ENCODE data around the gene ROBO2. TPM values are rescaled to one million over a fixed set of nuclear protein-coding genes. Genes with fewer than 3 reads are reported as not detected.

The ROBO2 gene
- polyA plus RNA-seq, 1 of the 3 experiments (the other 2 are of a cell fraction), result not detected

DNA sequence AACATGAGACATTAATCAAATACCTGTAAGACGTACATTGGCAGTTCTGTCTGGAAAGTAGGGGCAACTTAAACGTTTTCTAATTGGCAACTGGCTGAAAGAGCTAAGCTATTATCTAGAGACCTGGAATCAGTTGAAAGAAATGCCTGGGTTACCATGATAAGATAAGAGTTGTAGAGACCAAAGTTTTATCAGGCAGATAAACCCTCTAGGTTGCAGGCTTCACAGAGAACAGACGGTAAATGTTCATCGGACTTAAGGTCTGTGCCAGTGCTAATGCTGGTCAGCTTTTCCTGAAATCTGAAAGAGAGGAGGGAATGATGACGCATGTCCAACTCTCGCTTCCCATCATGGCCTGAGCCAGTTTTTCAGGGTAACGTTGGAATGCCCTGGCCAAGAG, 196.2 kb downstream of the ROBO2 start:
- no peaks in the 10 kb centered on the region for H3K9me2 ChIP-seq
- no peak overlapping the region for H3K4me3 ChIP-seq (ENCODE audit: low read depth in 2 of 2, low read length in 1 of 2)
- ChIA-PET POLR2A (no interaction called here), CTCF (no interaction called here)
- H3K9me3 ChIP-seq, result no peaks in the 10 kb centered on the region
- H3K9ac ChIP-seq, result no peak overlapping the region
- H3K4me1 ChIP-seq (ENCODE audit: control insufficient read depth in 1 of 2, insufficient read depth in 2 of 2, low read depth in 1 of 2, low read length in 1 of 2), result no peaks in the 10 kb centered on the region; a peak in 1 of 4 replicates
- no peaks in the 10 kb centered on the region for H3F3A ChIP-seq (replicated peaks; ENCODE audit: insufficient read depth)
- TF ChIP-seq TAF1 (IDR thresholded peaks at IDR 0.05; ENCODE audit: borderline replicate concordance, low read depth, low read length), result no peak
- no peak for TF ChIP-seq FOSL2 (IDR thresholded peaks at IDR 0.05; ENCODE audit: borderline replicate concordance, low read depth)
- no peak for DNase-seq
- no peaks in the 10 kb centered on the region for H3K36me3 ChIP-seq (replicated peaks in 1 of 2; ENCODE audit: control insufficient read depth in 1 of 2, insufficient read depth in 2 of 2, low read length in 1 of 2)
- H4K20me1 ChIP-seq (ENCODE audit: insufficient read depth), result no peaks in the 10 kb centered on the region
- 53% methylated on average over 7 of the region's 7 CpGs for WGBS (ENCODE audit: low lambda C conversion rate)
- H3K79me2 ChIP-seq (ENCODE audit: insufficient read depth), result no peaks in the 10 kb centered on the region
- no peak overlapping the region for H3K27ac ChIP-seq (ENCODE audit: low read depth in 2 of 2, low read length in 1 of 2)
- no peak overlapping the region for H3K4me2 ChIP-seq
- H3K27me3 ChIP-seq (ENCODE audit: insufficient read depth), result no peaks in the 10 kb centered on the region
- H2AFZ ChIP-seq (ENCODE audit: low read depth), result no peak overlapping the region

DNA sequence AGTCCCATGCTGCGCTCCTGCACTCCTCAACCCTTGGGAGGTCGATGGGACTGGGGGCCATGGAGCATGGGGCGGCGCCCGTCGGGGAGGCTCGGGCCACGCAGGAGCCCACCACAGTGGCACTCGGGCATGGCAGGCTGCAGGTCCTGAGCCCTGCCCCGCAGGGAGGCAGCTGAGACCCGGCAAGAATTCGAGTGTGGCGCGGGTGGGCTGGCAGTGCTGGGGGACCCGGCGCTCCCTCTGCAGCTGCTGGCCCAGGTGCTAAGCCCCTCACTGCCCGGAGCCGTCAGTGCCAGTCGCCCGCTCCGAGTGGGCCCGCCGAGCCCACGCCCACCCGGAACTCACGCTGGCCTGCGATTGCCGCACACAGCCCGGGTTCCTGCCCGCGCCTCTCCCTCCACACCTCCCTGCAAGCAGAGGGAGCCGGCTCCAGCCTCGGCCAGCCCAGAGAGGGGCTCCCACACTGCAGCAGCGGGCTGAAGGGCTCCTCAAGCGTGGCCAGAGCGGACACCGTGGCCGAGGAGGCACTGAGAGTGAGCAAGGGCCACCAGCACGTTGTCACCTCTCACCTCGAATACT, 200.3 kb downstream of the ROBO2 start:
- no peak for TF ChIP-seq CHD2 (IDR thresholded peaks at IDR 0.05; ENCODE audit: low read length, partially characterized antibody)
- no peak for TF ChIP-seq TEAD4 (IDR thresholded peaks at IDR 0.05; ENCODE audit: borderline replicate concordance, insufficient read depth)
- no peak for TF ChIP-seq MXI1 (IDR thresholded peaks at IDR 0.05; ENCODE audit: low read depth, low read length)
- no peak for TF ChIP-seq FOSL2 (IDR thresholded peaks at IDR 0.05; ENCODE audit: borderline replicate concordance, low read depth)
- TF ChIP-seq POLR2AphosphoS5 (IDR thresholded peaks at IDR 0.05; ENCODE audit: low read depth, low read length), result no peak
- no peaks in the 10 kb centered on the region; a peak in 1 of 4 replicates for H3K4me1 ChIP-seq (ENCODE audit: control insufficient read depth in 1 of 2, insufficient read depth in 2 of 2, low read depth in 1 of 2, low read length in 1 of 2)
- ChIA-PET CTCF (interaction anchor here (1.8 kb wide), 1 partner anchor 81 kb away, joined by 4 read pairs; no protein-coding TSS in a partner anchor), POLR2A (no interaction called here)
- H3K9ac ChIP-seq, result no peak overlapping the region
- no peak for DNase-seq
- no peaks in the 10 kb centered on the region for H3K9me2 ChIP-seq
- no peak overlapping the region for H3K4me2 ChIP-seq
- no peaks in the 10 kb centered on the region for H3F3A ChIP-seq (replicated peaks; ENCODE audit: insufficient read depth)
- no peaks in the 10 kb centered on the region for H3K79me2 ChIP-seq (ENCODE audit: insufficient read depth)
- no peaks in the 10 kb centered on the region for H3K27me3 ChIP-seq (ENCODE audit: insufficient read depth)
- WGBS (ENCODE audit: low lambda C conversion rate), result 56% methylated on average over 28 of the region's 40 CpGs
- H2AFZ ChIP-seq (ENCODE audit: low read depth), result no peak overlapping the region
- H3K9me3 ChIP-seq, result no peaks in the 10 kb centered on the region
- H3K36me3 ChIP-seq (replicated peaks in 1 of 2; ENCODE audit: control insufficient read depth in 1 of 2, insufficient read depth in 2 of 2, low read length in 1 of 2), result no peaks in the 10 kb centered on the region
- no peak overlapping the region for H3K4me3 ChIP-seq (ENCODE audit: low read depth in 2 of 2, low read length in 1 of 2)
- H3K27ac ChIP-seq (ENCODE audit: low read depth in 2 of 2, low read length in 1 of 2), result no peak overlapping the region
- H4K20me1 ChIP-seq (ENCODE audit: insufficient read depth), result no peaks in the 10 kb centered on the region

DNA sequence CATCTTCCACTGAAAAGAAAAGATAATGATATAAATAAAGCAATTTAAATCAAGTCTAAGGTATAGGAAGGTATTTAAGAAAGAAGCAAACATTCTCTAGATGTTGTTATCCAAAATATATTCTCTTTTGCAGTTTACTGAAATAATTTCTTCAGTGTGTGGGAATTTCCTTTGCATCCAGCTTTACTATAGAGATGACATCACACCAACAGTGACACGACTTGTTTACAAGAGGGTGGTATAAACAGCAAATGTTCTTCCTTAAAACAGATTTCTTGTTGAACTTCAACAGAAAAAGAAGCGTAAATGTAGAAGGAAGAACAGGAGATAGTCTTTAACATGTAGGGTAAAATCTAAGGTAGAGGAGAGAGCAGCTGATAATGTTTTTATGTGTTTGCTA, 202.5 kb downstream of the ROBO2 start:
- Histone ChIP-seq H3K9me2 (no peaks in the 10 kb centered on the region), H3K27ac (ENCODE audit: low read depth in 2 of 2, low read length in 1 of 2) (no peak overlapping the region), H3K79me2 (ENCODE audit: insufficient read depth) (no peaks in the 10 kb centered on the region), H3K9ac (no peak overlapping the region), H3K36me3 (replicated peaks in 1 of 2; ENCODE audit: control insufficient read depth in 1 of 2, insufficient read depth in 2 of 2, low read length in 1 of 2) (no peaks in the 10 kb centered on the region), H3K27me3 (ENCODE audit: insufficient read depth) (no peaks in the 10 kb centered on the region), H4K20me1 (ENCODE audit: insufficient read depth) (no peaks in the 10 kb centered on the region), H3K4me2 (no peak overlapping the region), H3F3A (replicated peaks; ENCODE audit: insufficient read depth) (no peaks in the 10 kb centered on the region), H3K9me3 (no peaks in the 10 kb centered on the region), H3K4me3 (ENCODE audit: low read depth in 2 of 2, low read length in 1 of 2) (no peak overlapping the region), H2AFZ (ENCODE audit: low read depth) (no peak overlapping the region), H3K4me1 (ENCODE audit: control insufficient read depth in 1 of 2, insufficient read depth in 2 of 2, low read depth in 1 of 2, low read length in 1 of 2) (no peaks in the 10 kb centered on the region)
- no peak for DNase-seq
- POLR2A ChIA-PET, result no interaction called here
- 19% methylated on average over 2 of the region's 2 CpGs for WGBS (ENCODE audit: low lambda C conversion rate)
- CTCF ChIA-PET, result interaction anchor here (0.6 to 1.3 kb wide), 2 partner anchors 13 to 644 kb away, joined by 3 read pairs; no protein-coding TSS in a partner anchor
- TF ChIP-seq NRF1 (IDR thresholded peaks at IDR 0.05; ENCODE audit: low read depth, low read length) (no peak), RFX5 (IDR thresholded peaks at IDR 0.05; ENCODE audit: low read length) (no peak), MXI1 (IDR thresholded peaks at IDR 0.05; ENCODE audit: low read depth, low read length) (no peak), RXRA (IDR thresholded peaks at IDR 0.05; ENCODE audit: borderline replicate concordance, low read depth) (no peak), GATA2 (CRISPR knock-in tag; IDR thresholded peaks at IDR 0.05) (no peak)
- TF ChIP-seq, protein P1, sequence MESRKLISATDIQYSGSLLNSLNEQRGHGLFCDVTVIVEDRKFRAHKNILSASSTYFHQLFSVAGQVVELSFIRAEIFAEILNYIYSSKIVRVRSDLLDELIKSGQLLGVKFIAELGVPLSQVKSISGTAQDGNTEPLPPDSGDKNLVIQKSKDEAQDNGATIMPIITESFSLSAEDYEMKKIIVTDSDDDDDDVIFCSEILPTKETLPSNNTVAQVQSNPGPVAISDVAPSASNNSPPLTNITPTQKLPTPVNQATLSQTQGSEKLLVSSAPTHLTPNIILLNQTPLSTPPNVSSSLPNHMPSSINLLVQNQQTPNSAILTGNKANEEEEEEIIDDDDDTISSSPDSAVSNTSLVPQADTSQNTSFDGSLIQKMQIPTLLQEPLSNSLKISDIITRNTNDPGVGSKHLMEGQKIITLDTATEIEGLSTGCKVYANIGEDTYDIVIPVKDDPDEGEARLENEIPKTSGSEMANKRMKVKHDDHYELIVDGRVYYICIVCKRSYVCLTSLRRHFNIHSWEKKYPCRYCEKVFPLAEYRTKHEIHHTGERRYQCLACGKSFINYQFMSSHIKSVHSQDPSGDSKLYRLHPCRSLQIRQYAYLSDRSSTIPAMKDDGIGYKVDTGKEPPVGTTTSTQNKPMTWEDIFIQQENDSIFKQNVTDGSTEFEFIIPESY (IDR thresholded peaks at IDR 0.05; ENCODE audit: borderline replicate concordance, low read depth), result no peak
- TF ChIP-seq, protein P2, sequence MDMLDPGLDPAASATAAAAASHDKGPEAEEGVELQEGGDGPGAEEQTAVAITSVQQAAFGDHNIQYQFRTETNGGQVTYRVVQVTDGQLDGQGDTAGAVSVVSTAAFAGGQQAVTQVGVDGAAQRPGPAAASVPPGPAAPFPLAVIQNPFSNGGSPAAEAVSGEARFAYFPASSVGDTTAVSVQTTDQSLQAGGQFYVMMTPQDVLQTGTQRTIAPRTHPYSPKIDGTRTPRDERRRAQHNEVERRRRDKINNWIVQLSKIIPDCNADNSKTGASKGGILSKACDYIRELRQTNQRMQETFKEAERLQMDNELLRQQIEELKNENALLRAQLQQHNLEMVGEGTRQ (IDR thresholded peaks at IDR 0.05; ENCODE audit: borderline replicate concordance, low read depth, low read length), result no peak
- TF ChIP-seq, protein P3, sequence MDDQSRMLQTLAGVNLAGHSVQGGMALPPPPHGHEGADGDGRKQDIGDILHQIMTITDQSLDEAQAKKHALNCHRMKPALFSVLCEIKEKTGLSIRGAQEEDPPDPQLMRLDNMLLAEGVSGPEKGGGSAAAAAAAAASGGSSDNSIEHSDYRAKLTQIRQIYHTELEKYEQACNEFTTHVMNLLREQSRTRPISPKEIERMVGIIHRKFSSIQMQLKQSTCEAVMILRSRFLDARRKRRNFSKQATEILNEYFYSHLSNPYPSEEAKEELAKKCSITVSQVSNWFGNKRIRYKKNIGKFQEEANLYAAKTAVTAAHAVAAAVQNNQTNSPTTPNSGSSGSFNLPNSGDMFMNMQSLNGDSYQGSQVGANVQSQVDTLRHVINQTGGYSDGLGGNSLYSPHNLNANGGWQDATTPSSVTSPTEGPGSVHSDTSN (IDR thresholded peaks at IDR 0.05), result no peak
- TF ChIP-seq, protein P4, sequence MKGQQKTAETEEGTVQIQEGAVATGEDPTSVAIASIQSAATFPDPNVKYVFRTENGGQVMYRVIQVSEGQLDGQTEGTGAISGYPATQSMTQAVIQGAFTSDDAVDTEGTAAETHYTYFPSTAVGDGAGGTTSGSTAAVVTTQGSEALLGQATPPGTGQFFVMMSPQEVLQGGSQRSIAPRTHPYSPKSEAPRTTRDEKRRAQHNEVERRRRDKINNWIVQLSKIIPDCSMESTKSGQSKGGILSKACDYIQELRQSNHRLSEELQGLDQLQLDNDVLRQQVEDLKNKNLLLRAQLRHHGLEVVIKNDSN (IDR thresholded peaks at IDR 0.05; ENCODE audit: borderline replicate concordance, low read depth), result no peak

Data from SK-N-SH (cell line).